Measurements from ENCODE around the gene COLEC12.

The COLEC12 gene

GRCh38 chr18:363301-364085 lies 137.0 kb downstream of the COLEC12 start:
- H3K4me3 ChIP-seq (ENCODE audit: control insufficient read depth, low read depth, low read length): no peak overlapping the region
- peak; percentile 94 for DNase-seq (ENCODE audit: low read depth)
- no peak for TF ChIP-seq CTCF (conservative IDR thresholded peaks at IDR 0.05; ENCODE audit: control insufficient read depth, insufficient read depth, low read depth, low read length)

- DNase-seq (ENCODE audit: low read depth): peak; percentile 36
- H3K4me3 ChIP-seq (ENCODE audit: control insufficient read depth, low read depth, low read length): no peak overlapping the region
- TF ChIP-seq CTCF (conservative IDR thresholded peaks at IDR 0.05; ENCODE audit: control insufficient read depth, insufficient read depth, low read depth, low read length): no peak
Observed at GRCh38 chr18:362311-363290, 137.9 kb downstream of the COLEC12 start.

GRCh38 chr18:361941-362310 lies 138.6 kb downstream of the COLEC12 start:
- peak; percentile 99 for DNase-seq (ENCODE audit: low read depth)
- no peak for TF ChIP-seq CTCF (conservative IDR thresholded peaks at IDR 0.05; ENCODE audit: control insufficient read depth, insufficient read depth, low read depth, low read length)
- H3K4me3 ChIP-seq (ENCODE audit: control insufficient read depth, low read depth, low read length): no peak overlapping the region

GRCh38 chr18:361100-361732 lies 139.3 kb downstream of the COLEC12 start:
- no peak for DNase-seq (ENCODE audit: low read depth)
- TF ChIP-seq CTCF (conservative IDR thresholded peaks at IDR 0.05; ENCODE audit: control insufficient read depth, insufficient read depth, low read depth, low read length): no peak
- H3K4me3 ChIP-seq (ENCODE audit: control insufficient read depth, low read depth, low read length): no peak overlapping the region

GRCh38 chr18:360676-361075 lies 139.8 kb downstream of the COLEC12 start:
- no peak for DNase-seq (ENCODE audit: low read depth)
- no peak overlapping the region for H3K4me3 ChIP-seq (ENCODE audit: control insufficient read depth, low read depth, low read length)
- TF ChIP-seq CTCF (conservative IDR thresholded peaks at IDR 0.05; ENCODE audit: control insufficient read depth, insufficient read depth, low read depth, low read length): no peak

- H3K4me3 ChIP-seq (ENCODE audit: control insufficient read depth, low read depth, low read length): no peak overlapping the region
- DNase-seq (ENCODE audit: low read depth): no peak
- no peak for TF ChIP-seq CTCF (conservative IDR thresholded peaks at IDR 0.05; ENCODE audit: control insufficient read depth, insufficient read depth, low read depth, low read length)
Observed at GRCh38 chr18:356778-357177, 143.7 kb downstream of the COLEC12 start.

All from fibroblast of mammary gland (primary cell).